Natural killer cell treated with Interleukin-12 subunit alpha and Interleukin-12 subunit beta and Interleukin-15 and Interleukin-18, amount 100 ng/mL, for 72 hours (primary cell): ENCODE data around the gene UBE2I. TPM values are rescaled to one million over a fixed set of nuclear protein-coding genes. Genes with fewer than 3 reads are reported as not detected.
"Not testable (repeated sequence)": the region's sequence is repeated elsewhere in the genome, so short reads cannot be mapped to it uniquely, and the experiment has no call there.

Source experiments
- ATAC-seq, 2 donors: fragments of 150-1000 bp; cut with Tn5 transposase in 1 of 2; sonication (Bioruptor Pico), chemical (Tn5 transposase) in 1 of 2; 2 replicates each; pipeline ENCODE4 v1.10.0; 2021
- DNase-seq: peaks from one replicate; pipeline ENCODE4 v3.0.0; 2022; ENCODE audit warnings: low spot score
- H3K27ac Mint-ChIP-seq, 2 donors: 1 replicate in 1 of 2; 2 replicates in 1 of 2; pipeline ENCODE4 v1.8.0; 2022; ENCODE audit warnings: mixed read lengths in 2 of 2, mild to moderate bottlenecking in 1 of 2, moderate library complexity in 1 of 2
- H3K27me3 Mint-ChIP-seq, 2 donors: 1 replicate in 1 of 2; 2 replicates in 1 of 2; pipeline ENCODE4 v1.8.0; 2022; ENCODE audit warnings: mixed read lengths in 2 of 2
- H3K36me3 Mint-ChIP-seq: one replicate; pipeline ENCODE4 v1.8.0; 2022; ENCODE audit warnings: mixed read lengths
- H3K4me1 Mint-ChIP-seq, 2 donors: 1 replicate in 1 of 2; 2 replicates in 1 of 2; pipeline ENCODE4 v1.8.0; 2022; ENCODE audit warnings: low read depth in 2 of 2, mixed read lengths in 2 of 2, mild to moderate bottlenecking in 1 of 2
- H3K4me3 Mint-ChIP-seq: one replicate; pipeline ENCODE4 v1.8.0; 2022; ENCODE audit warnings: mixed read lengths
- H3K9me3 Mint-ChIP-seq: 2 replicates; pipeline ENCODE4 v1.8.0; 2022; ENCODE audit warnings: mixed read lengths
- total RNA-seq, 2 donors: library from RNA; stranded (reverse); gene quantifications; one replicate each; pipeline ENCODE4 v1.2.3, GENCODE V29; 2022

UBE2I gene
- total RNA-seq, 2 donors from 2014 or later: 202 to 246 TPM

DNA sequence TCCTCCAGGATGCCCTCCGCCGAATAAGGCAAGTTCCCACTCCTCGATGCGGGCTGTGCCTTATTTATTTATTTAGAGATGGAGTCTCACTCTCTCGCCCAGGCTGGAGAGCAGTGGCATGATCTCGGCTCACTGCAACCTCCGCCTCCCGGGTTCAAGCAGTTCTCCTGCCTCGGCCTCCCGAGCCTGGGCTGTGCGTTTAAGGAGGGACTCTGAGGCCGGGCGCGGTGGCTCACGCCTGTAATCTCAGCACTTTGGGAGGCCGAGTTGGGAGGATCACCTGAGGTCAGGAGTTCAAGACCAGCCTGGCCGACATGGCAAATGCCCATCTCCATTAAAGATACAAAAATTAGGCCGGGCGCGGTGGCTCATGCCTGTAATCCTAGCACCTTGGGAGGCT is 18.7 kb downstream of the UBE2I start:
- ATAC-seq, H3K9me3 Mint-ChIP-seq, DNase-seq, H3K4me3 Mint-ChIP-seq, H3K27ac Mint-ChIP-seq, H3K36me3 Mint-ChIP-seq, H3K27me3 Mint-ChIP-seq: not testable (repeated sequence)
- peaks cover 0 to 12% of the 10 kb centered on the region in 2 donors for H3K4me1 Mint-ChIP-seq

DNA sequence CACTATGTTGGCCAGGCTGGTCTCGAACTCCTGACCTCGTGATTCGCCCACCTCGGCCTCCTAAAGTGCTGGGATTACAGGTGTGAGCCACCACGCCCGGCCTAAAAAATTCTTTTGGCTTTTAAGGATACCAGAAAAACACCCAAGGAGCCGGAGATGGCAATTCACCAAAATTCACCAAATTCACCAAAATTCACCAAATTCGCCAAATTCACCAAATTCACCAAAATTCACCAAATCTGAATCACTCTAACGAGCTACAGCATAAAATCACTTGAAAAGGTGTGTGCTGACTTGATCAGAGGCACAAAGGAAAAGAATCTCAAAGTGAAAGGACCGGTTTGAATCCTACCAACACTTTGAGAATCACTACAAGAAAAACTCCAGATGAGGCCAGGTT is 19.5 kb downstream of the UBE2I start:
- H3K27me3 Mint-ChIP-seq, ATAC-seq, H3K4me3 Mint-ChIP-seq, DNase-seq, H3K36me3 Mint-ChIP-seq, H3K27ac Mint-ChIP-seq, H3K9me3 Mint-ChIP-seq: not testable (repeated sequence)
- peaks cover 0 to 12% of the 10 kb centered on the region in 2 donors for H3K4me1 Mint-ChIP-seq

DNA sequence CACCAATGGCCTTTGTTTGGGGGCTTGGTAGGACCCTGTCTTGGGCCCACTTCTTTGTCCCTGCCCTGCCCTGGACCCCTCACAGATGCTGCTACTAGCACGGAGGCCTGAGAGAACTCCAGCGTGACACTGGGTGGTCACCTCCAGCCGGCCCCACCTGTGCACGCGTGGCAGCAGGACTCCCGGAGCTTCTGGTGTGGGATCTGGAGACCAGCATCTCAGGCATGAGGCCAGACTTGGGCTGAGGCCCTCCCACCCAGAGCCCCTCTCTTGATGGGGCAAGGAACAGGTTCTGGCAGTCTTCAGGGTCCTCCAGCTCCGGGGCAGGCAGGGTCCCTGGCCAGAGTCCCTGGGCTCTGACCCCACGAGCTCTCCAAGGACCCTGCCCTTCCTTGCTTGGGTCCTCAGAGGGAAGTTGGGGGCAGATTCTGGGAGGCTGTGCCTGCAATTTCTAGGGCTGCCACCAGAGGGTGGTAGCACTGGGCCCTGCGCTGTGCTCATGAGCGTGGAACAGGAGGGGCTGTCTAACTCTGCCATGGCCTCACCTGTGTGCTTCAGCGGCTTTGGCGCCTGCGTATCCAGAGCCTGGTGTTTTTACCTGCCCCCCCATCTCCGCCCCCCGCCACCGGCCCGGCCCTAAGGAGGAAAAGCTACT is 21.0 kb downstream of the UBE2I start:
- Mint-ChIP-seq H3K4me1 (peaks cover 0 to 12% of the 10 kb centered on the region in 2 donors), H3K27me3 (peaks cover 0 to 2% of the 10 kb centered on the region in 2 donors), H3K27ac (no peak overlapping the region), H3K4me3 (no peak overlapping the region), H3K36me3 (no peaks in the 10 kb centered on the region), H3K9me3 (no peaks in the 10 kb centered on the region)
- DNase-seq (no peak), ATAC-seq (no peak)

DNA sequence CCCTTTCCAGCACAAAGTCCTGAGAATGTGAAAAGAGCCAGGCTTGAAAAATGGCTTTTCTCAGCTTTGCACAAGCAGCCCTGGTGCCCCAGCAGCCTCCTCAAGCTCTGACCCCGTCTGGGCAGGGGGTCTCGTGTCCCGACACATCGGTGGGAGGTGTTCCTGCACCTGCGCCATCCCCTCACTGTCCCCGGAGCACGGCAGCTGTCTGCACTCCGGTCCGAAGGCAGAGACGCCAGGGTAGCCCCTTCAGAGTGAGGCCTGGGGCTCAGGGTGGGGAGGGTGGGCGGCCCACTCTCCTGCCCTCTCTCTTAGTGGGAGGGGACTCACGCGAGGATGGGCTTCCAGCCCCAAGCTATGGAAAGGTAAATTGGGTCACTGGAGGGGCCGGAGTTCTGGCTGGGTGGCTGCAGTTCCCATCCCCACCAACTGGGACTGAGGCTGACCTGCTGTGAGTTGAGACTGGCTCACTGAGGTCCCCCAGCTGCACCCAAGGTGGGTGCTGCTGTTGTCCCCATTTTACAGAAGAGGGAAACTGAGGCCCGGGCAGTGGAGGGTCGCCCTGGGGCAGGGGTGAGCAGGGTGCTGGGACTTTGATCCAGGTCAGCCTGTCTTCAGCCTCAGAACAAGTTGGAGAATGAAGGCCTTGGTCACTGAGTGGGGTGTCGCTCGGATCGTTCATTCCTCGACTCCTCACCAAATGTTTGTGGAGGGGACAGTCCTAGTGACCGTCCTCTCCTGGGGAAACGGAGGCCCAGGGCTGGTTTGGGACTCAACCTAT is 21.7 kb downstream of the UBE2I start:
- no peak for ATAC-seq

DNA sequence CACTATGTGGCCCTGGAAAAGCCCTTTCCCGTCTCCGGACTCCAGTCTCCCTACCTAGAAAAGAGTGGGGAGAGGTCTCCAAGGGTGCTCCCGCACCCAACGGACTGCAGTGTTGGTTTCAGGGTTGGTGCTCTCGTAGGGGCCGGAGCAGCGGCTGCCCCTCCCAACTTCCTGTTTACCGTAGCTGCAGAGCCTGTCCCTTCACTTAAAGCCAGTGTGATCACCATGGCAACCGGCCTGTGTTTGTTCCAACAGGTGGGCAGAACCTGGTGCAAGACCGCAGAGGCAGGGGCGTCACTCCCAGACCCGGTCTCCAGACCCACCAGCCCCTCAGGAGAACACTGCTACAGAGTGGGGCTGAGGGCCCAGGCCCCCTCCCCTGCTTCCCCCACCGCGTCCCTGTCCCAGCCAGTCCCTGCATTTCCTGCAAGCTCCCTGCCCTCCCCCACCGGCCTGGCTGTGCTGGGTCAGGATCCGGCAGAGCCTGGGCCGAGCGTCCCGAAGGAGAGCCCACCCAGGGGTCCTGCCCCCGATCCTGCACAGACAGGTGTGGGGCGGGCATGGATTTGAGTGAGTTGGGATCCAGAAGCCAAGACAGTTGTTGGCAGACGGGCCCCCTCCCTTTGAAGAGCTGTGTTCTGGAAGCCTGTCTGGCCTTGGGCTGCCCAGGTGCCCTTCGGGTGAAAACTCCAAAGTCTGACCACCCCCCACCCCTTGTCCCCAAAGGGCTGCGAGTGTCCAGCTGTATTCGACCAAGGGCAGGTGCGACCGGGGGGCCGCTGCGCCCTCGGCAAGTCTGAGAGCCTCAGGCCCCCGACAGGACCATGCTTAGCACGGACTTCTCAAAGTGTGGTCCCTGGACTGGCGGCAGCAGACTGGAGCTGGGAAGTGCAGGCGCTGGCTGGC is 22.5 kb downstream of the UBE2I start:
- Mint-ChIP-seq H3K36me3 (no peaks in the 10 kb centered on the region), H3K27me3 (peaks cover 0 to 2% of the 10 kb centered on the region in 2 donors), H3K27ac (no peak overlapping the region), H3K4me3 (peak overlapping the region; percentile 69), H3K4me1 (peaks cover 0 to 8% of the 10 kb centered on the region in 2 donors), H3K9me3 (no peaks in the 10 kb centered on the region)
- ATAC-seq: peak in 1 of 2 donors; percentile 14
- DNase-seq: no peak

More for the DNA sequence above, 21.7 kb downstream of the UBE2I start:
- peak overlapping the region; percentile 45 for H3K4me3 Mint-ChIP-seq
- peaks cover 0 to 12% of the 10 kb centered on the region in 2 donors for H3K4me1 Mint-ChIP-seq
- H3K36me3 Mint-ChIP-seq: no peaks in the 10 kb centered on the region
- H3K27ac Mint-ChIP-seq: no peak overlapping the region
- DNase-seq: no peak
- peaks cover 0 to 2% of the 10 kb centered on the region in 2 donors for H3K27me3 Mint-ChIP-seq
- H3K9me3 Mint-ChIP-seq: no peaks in the 10 kb centered on the region

DNA sequence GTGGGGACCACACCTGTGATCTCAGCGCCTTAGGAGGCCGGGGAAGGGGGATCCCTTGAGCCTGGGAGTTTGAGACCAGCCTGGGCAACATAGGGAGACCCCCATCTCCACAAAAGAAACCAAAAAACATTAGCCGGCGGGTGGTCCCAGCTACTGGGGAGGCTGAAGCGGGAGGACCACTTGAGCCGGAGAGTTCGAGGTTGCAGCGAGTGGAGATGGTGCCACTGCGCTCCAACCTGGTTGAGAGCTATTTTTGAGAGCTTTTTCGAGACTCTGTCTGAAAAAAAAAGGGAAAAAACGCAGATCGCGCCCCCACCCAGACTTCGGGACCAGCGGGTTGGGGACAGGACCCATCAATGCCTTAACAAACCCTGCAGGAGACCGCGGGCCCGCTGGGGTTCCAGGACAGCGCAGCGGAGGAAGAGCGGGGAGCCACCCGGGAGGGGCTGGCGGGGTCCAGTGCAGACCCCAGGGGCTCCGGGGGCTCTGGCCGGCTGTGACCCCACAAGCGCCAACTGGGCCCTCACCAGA is 23.2 kb downstream of the UBE2I start:
- H3K27me3 Mint-ChIP-seq: peaks cover 0 to 2% of the 10 kb centered on the region in 2 donors
- no peak overlapping the region for H3K27ac Mint-ChIP-seq
- peak in 1 of 2 donors; percentile 4 for ATAC-seq
- DNase-seq: no peak
- no peaks in the 10 kb centered on the region for H3K9me3 Mint-ChIP-seq
- H3K36me3 Mint-ChIP-seq: no peaks in the 10 kb centered on the region
- peak overlapping the region; percentile 69 for H3K4me3 Mint-ChIP-seq
- peaks cover 0 to 8% of the 10 kb centered on the region in 2 donors for H3K4me1 Mint-ChIP-seq

DNA sequence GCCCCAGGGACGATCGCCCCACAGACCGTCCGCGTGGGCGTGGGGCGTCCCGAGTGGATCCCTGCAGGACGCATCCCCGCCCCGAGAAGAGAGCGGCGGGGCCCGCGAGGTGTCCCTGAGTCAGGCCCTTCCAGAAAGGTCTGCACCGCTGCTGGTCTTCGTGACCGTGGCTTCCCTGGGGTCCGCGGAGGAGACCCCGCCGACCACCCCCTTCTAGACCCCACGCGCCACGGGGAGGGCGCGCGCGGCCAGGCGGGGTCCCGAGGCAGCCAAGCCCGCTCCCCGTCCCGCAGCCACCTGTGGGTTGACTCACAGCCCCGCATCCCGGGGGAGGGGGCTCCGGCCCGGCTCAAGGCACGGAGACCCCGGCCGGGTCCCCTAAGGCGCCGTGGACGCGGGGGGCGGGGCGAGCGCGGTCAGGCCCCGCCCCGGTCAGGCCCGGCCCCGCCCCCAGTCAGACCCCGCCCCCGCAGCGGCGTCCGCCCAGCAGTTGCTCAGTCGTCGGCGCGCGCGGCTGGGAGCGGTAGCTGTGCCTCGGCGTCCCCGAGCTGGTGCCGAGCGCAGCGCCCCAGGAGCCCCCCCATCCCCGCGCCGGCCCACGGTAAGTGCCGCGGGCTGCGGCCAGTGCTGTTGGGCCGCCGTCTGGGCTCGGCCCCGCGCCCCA is 23.8 kb downstream of the UBE2I start, which contains the start of gene BAIAP3:
TSS of gene BAIAP3 (plus strand) at position 497 of the 664 bp plus-strand sequence. CDS start 4,905 bp downstream, outside the sequence.
- H3K9me3 Mint-ChIP-seq: no peaks in the 10 kb centered on the region
- no peak for DNase-seq
- peaks cover 0 to 2% of the 10 kb centered on the region in 2 donors for H3K27me3 Mint-ChIP-seq
- H3K36me3 Mint-ChIP-seq: no peaks in the 10 kb centered on the region
- peaks cover 0 to 8% of the 10 kb centered on the region in 2 donors for H3K4me1 Mint-ChIP-seq
- H3K4me3 Mint-ChIP-seq: peak within 1 kb of the TSS; percentile 69
- H3K27ac Mint-ChIP-seq: no peak within 1 kb of the TSS
- peak; percentile 81 to 88 for ATAC-seq

DNA sequence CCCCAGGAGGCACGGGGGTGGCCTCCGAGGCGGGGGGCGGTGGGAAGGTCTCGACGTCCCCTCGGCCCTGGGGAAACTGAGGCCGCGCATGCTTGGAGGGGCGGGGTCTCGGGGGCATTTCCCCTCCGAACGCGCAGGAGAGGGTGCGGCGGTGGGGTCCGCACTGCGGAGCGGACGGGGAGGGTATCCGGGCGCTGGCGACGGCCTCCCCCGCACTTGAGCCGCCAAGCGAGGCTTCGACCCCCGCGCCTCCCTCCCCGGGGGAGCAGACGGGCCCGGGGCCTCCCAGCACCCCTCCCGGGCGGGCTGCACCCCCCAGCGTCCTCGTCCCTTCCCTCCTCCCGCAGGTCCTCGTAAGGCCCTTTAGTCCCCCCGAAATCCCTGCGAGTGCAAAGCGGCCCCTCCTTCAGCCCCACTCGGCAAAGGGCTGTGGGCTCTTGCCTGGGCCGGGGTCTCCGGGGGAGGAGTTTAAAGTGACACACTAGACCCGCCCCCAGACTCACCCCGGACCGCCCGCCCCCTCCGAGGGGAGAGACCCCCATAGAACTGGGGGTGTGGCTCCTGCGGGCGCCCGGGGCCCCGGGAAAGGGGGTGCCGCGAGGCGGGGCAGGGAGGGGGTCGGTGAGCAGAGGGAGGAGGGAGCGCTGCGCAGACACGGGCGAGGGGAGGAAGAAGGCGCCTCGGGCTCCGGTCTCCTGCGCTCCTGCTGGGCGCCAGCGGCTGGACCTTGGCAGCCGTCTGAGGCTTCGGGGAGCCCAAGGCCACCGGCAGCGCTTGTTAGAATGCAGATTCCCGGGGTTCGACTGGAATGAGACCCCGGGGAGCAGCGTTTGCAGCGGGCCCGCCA is 24.6 kb downstream of the UBE2I start:
- no peak overlapping the region for H3K4me3 Mint-ChIP-seq
- H3K27me3 Mint-ChIP-seq: peaks cover 0 to 2% of the 10 kb centered on the region in 2 donors
- no peaks in the 10 kb centered on the region for H3K36me3 Mint-ChIP-seq
- peaks cover 0 to 8% of the 10 kb centered on the region in 2 donors for H3K4me1 Mint-ChIP-seq
- no peak for ATAC-seq
- H3K9me3 Mint-ChIP-seq: no peaks in the 10 kb centered on the region
- DNase-seq: no peak
- no peak overlapping the region for H3K27ac Mint-ChIP-seq

DNA sequence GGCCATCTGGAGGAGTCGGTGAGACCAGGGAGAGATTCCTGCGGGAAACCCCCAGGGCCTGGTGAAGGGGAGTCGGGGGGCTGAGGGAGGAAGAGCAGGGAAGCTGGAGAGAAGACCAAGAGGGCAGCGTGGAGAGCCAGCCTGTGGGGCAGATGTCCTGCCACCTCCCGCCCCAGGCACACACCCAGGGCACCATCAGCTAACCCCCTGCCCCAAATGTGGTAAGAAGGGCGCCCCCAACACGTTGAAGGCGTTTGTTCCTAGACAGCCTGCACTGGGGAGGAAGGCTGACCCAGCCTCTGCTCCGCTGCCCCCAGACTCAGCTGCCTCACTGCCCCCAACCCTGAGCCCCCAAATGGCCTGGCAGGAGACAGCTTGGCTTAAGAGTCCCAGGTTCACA is 25.3 kb downstream of the UBE2I start:
- Mint-ChIP-seq H3K9me3 (no peaks in the 10 kb centered on the region), H3K36me3 (no peaks in the 10 kb centered on the region), H3K4me3 (no peak overlapping the region), H3K27me3 (peaks cover 0 to 2% of the 10 kb centered on the region in 2 donors), H3K27ac (no peak overlapping the region), H3K4me1 (peaks cover 0 to 8% of the 10 kb centered on the region in 2 donors)
- ATAC-seq: no peak
- DNase-seq: no peak

DNA sequence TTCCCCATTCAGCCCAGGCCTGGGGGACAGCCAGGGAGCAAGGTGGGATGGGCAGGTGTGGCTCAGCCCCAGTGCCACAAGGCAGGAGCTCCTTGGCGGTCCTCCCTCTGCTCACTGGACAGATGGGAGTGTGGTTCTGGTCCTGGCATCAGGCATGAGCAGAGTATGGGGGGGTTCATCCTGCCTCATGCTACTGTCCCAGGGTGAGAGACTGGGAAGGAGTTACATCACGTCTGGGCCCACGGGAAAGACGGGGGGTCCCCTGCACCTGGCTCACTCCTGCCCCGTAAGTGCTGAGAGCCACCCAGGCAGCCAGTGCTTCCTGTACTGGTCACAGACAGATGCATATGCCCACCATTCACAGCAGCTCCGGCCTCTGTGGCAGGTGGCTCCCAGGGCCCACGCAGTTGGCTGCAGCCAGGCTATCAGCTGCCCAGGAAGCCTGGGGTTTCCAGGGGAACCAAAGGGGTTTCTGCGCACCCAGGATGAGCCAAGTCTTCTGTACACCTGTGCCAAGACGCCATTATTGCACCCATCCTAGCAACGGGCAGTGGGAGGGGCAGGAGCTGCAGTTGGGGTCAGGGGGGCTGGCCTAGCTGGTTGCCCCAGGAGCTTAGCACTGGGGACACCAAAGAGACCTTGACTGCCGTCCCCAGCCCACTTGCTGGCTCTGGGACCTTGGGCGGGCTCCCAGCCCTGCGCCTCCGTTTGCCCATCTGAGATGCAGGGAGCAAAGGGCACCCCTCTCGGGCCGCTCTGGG is 26.0 kb downstream of the UBE2I start:
- Mint-ChIP-seq H3K4me1 (peaks cover 0 to 8% of the 10 kb centered on the region in 2 donors), H3K4me3 (no peak overlapping the region)

DNA sequence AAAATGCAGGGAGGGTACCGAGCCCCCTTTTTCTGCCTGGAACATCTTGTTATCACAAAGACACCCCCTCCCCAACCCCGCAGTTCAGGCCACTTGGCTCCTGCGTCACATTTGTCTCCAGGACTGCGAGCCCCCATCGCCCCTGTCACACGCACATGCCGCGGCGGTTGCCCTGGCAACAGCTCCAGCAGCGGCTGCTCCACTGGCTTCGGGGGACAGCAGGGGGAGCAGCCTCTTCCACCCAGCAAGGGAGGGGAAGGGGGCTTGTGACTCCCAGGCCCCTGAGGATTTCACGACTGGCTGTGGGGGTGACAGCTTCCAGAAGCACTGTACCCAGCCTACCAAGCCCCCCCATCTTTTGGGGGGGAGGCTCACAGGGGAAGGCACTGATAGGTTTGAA is 26.6 kb downstream of the UBE2I start:
- Mint-ChIP-seq H3K4me3 (no peak overlapping the region), H3K9me3 (no peaks in the 10 kb centered on the region), H3K36me3 (no peaks in the 10 kb centered on the region), H3K27me3 (peaks cover 0 to 2% of the 10 kb centered on the region in 2 donors), H3K27ac (no peak overlapping the region), H3K4me1 (peaks cover 0 to 8% of the 10 kb centered on the region in 2 donors)
- ATAC-seq (no peak), DNase-seq (no peak)

More for the DNA sequence above, 26.0 kb downstream of the UBE2I start:
- no peak overlapping the region for H3K27ac Mint-ChIP-seq
- ATAC-seq (no peak), DNase-seq (no peak)
- H3K9me3 Mint-ChIP-seq: no peaks in the 10 kb centered on the region
- H3K36me3 Mint-ChIP-seq: no peaks in the 10 kb centered on the region
- H3K27me3 Mint-ChIP-seq: peaks cover 0 to 2% of the 10 kb centered on the region in 2 donors
